Activated CD8-positive, alpha-beta T cell treated with anti-CD3 and anti-CD28 coated beads for 36 hours (primary cell): ENCODE data around the gene MPO. TPM values are rescaled to one million over a fixed set of nuclear protein-coding genes. Genes with fewer than 3 reads are reported as not detected.

Experiments
- ATAC-seq: fragments of 200-7000 bp; cut with Tn5 transposase; one replicate; pipeline ENCODE4 v1.10.0; 2021; ENCODE audit warnings: mild to moderate bottlenecking, moderate library complexity
- CTCF ChIA-PET: fragments of 350-600 bp; sonication (Branson Sonifier 250); formaldehyde crosslinking; loops from one replicate; lab custom pipeline; 2021; ENCODE audit warnings: antibody characterized with exemption; lab: Charles Lee
- POLR2A ChIA-PET: fragments of 350-600 bp; sonication (Branson Sonifier 250); formaldehyde crosslinking; loops from one replicate; lab custom pipeline; 2021; ENCODE audit warnings: antibody characterized with exemption; lab: Charles Lee
- DNase-seq: peaks from one replicate; pipeline ENCODE4 v3.0.0-alpha.2; 2020
- H3K27ac Mint-ChIP-seq: one replicate; pipeline ENCODE4 v1.8.0; 2021; ENCODE audit warnings: mild to moderate bottlenecking, mixed read lengths
- H3K27me3 Mint-ChIP-seq: one replicate; pipeline ENCODE4 v1.8.0; 2021; ENCODE audit warnings: mixed read lengths
- H3K36me3 Mint-ChIP-seq: one replicate; pipeline ENCODE4 v1.8.0; 2021; ENCODE audit warnings: low read depth, mixed read lengths
- H3K4me1 Mint-ChIP-seq: one replicate; pipeline ENCODE4 v1.8.0; 2021; ENCODE audit warnings: low read depth, mixed read lengths
- H3K4me3 Mint-ChIP-seq: one replicate; pipeline ENCODE4 v1.8.0; 2021; ENCODE audit warnings: mild to moderate bottlenecking, moderate library complexity, mixed read lengths
- H3K9me3 Mint-ChIP-seq: one replicate; pipeline ENCODE4 v1.8.0; 2021; ENCODE audit warnings: mixed read lengths
- CTCF ChIP-seq: fragments of 200-600 bp; IDR thresholded peaks from one replicate; pipeline ENCODE4 v1.8.0; 2022; ENCODE audit warnings: antibody characterized with exemption, mild to moderate bottlenecking
- intact Hi-C: fragments of 100-400 bp; cut with micrococcal nuclease; formaldehyde crosslinking; loops from one replicate; pipeline ENCODE4 v1.10.0; 2022
- total RNA-seq, 2 experiments: library from RNA; stranded (reverse); gene quantifications; one replicate each; pipeline ENCODE4 v1.2.3, GENCODE V29; 2021

MPO gene
- total RNA-seq, 2 experiments from 2014 or later, result not detected

GRCh38 chr17:58271216-58271931, 9.4 kb downstream of the MPO start:
- TF ChIP-seq CTCF, result no peak
- no peak for ATAC-seq
- CTCF ChIA-PET, result interaction anchor here (1.5 kb wide), 1 partner anchor 22 kb away, joined by 6 read pairs; no protein-coding TSS in a partner anchor
- H3K4me3 Mint-ChIP-seq, result no peak overlapping the region
- H3K27ac Mint-ChIP-seq, result no peak overlapping the region
- DNase-seq, result no peak
- no peaks in the 10 kb centered on the region for H3K4me1 Mint-ChIP-seq
- intact Hi-C loops, result no loop called here
- POLR2A ChIA-PET, result interaction anchor here (0.5 to 0.8 kb wide), 2 partner anchors 16 to 89 kb away, joined by 3 read pairs; no protein-coding TSS in a partner anchor
- no peaks in the 10 kb centered on the region for H3K9me3 Mint-ChIP-seq
- H3K27me3 Mint-ChIP-seq, result peaks cover 4% of the 10 kb centered on the region
- H3K36me3 Mint-ChIP-seq, result no peaks in the 10 kb centered on the region

- Mint-ChIP-seq H3K27me3 (peaks cover 7% of the 10 kb centered on the region), H3K27ac (no peak overlapping the region), H3K36me3 (no peaks in the 10 kb centered on the region), H3K4me1 (no peaks in the 10 kb centered on the region), H3K4me3 (no peak overlapping the region), H3K9me3 (no peaks in the 10 kb centered on the region)
- ATAC-seq (peak; percentile 34), DNase-seq (no peak)
- ChIA-PET CTCF (interaction anchor here (1.5 kb wide), 1 partner anchor 21 kb away, joined by 6 read pairs; no protein-coding TSS in a partner anchor), POLR2A (interaction anchor here (0.8 kb wide), 1 partner anchor 15 kb away, joined by 3 read pairs; no protein-coding TSS in a partner anchor)
- intact Hi-C loops, result no loop called here
- TF ChIP-seq CTCF, result peak; percentile 36
Measured at GRCh38 chr17:58270476-58271215, 10.1 kb downstream of the MPO start.

- no peaks in the 10 kb centered on the region for H3K4me1 Mint-ChIP-seq
- DNase-seq (no peak), ATAC-seq (no peak)
- intact Hi-C loops, result no loop called here
- CTCF ChIA-PET, result no interaction called here
- POLR2A ChIA-PET, result no interaction called here
- TF ChIP-seq CTCF, result no peak
- H3K36me3 Mint-ChIP-seq, result no peaks in the 10 kb centered on the region
- H3K27ac Mint-ChIP-seq, result no peak overlapping the region
- H3K27me3 Mint-ChIP-seq, result peaks cover 9% of the 10 kb centered on the region
- H3K4me3 Mint-ChIP-seq, result no peak overlapping the region
- no peaks in the 10 kb centered on the region for H3K9me3 Mint-ChIP-seq
Measured at GRCh38 chr17:58269557-58270291, 11.0 kb downstream of the MPO start.

GRCh38 chr17:58268774-58269556, 11.8 kb downstream of the MPO start:
- POLR2A ChIA-PET, result no interaction called here
- no peak for TF ChIP-seq CTCF
- no peak for ATAC-seq

More at GRCh38 chr17:58268774-58269556, 11.8 kb downstream of the MPO start:
- Mint-ChIP-seq H3K27ac (no peak overlapping the region), H3K4me1 (no peaks in the 10 kb centered on the region), H3K27me3 (peaks cover 15% of the 10 kb centered on the region), H3K36me3 (no peaks in the 10 kb centered on the region), H3K4me3 (no peak overlapping the region), H3K9me3 (no peaks in the 10 kb centered on the region)
- no peak for DNase-seq
- CTCF ChIA-PET, result no interaction called here
- intact Hi-C loops, result no loop called here
